Kidney tubule cell (primary cell): ENCODE results near the gene TSPAN14.

ENCODE experiments used
- DNase-seq: peaks from one replicate; pipeline ENCODE4 v3.0.0-alpha.2; 2018; ENCODE audit warnings: low spot score

The TSPAN14 gene

DNA sequence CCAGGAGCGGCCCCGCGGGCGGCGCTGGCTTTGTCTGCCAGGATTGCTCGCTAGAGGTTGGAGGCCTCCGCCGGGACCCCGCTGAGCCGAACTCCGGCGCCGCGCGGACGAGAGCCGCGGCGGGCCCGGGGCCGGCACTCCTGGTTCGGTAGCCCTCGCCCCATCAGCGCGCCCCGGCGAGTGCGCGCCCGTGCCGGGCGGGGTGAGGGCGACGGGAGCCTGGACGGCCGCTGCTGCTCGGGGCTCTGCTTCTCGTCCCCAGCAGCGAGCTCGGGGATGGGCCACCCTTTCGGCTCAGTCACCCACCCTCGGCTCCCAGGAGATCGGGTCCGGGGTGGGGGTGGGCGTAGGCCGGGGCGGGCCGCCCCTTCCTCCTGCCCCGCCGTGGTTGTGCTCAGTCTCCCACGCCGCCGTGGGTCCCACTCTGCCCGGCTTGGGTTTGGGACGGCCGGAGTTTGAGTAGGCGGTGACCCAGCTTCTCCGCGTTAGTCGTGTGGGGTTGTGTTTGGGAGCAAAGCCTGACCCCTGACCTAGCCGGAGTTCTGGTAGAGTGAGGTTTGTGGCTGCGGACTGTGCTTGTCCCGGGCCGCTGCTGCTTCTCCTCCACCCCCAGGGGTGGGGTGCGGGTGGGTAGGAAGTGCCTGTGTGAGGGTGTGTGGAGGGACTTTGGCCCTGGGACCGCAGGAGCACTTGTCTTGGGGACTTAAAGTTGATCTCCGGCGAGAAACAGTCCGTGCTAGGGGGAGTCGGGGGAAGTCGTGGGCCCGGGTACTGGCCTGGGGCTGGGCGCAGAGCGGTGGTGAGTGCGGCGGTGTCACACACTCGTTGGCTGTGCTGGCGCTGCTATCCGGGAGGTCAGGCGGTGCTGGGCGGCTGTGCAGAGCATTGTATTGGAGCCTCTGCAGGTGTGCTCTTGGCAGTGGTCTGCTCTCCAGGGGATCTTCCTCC lies 677 bp downstream of the TSPAN14 start:
- peak; percentile 51 for DNase-seq

DNA sequence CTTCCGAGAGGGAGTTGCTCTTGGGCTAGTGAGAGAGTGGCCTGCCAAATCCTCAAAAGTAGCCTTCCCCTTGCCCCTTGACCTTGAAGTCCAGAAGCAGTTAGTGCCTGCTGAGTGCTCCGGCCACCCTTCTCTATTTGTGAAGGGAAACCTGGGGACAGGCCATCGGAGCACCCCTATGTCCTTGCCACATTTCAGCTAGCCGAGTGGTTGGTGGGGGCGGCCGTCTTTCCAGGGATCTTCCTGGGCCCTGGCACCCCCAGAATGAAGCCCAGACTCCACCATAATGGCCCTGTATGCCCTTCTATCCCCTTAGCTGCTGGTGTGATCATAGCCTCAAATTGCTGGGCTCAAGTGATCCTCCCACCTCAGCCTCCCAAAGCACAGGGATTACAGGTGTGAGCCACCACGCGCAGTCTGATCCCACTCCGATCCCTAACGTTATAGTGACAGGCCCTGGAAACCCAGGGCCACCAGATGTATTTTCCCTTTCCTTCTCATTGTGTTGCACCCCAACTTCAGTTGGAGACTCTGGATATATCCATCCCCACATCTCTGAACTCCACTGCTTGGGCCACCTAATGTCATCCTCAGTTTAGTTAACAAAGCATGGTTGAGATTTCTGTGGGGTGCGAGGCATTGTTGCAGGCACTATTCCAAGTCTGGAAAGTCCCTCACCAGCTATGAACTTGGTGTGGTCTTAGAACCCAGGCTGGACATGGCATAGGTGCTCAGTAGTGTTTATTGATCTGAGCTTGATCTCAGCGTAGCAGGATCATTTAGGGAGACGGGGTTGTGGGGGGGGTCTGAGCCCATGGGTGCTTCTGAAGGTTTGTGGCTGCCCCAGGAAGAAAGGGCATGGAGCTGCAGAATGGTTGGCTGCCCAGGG lies 1.6 kb downstream of the TSPAN14 start:
- DNase-seq = no peak

DNA sequence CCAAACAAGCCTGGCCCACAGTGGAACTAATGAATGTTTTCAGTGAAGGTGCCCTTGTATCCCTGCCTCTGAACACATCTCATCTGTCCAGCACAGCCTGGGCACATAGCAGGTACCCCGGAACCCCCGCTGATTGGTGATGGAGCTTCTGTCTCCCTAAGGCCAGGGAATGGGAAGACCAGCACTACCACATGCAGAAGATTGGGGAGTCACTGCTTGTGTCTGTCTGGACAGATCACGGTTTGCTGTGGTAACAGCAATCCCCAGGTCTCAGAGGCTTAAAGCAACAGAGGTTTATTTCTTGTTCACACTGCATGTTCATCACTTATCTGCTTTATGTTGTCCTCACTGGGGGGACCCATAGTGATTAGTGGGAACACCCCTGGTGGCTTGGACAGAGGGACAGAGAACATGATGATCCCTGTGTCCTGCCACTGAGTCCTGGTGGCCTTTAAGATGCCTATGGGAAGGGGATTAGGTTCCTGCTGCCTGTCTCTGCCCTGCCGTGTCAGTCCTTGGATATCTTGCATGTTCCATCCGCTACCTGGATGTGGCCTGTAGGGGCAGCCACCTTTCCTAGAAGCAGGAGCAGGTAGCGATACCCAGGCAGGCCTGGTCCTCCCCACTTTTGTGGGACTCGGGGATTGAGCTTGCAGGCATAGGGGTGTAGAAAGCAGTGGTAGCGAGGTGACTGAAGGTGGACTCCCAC lies 3.6 kb downstream of the TSPAN14 start:
- DNase-seq = no peak

DNA sequence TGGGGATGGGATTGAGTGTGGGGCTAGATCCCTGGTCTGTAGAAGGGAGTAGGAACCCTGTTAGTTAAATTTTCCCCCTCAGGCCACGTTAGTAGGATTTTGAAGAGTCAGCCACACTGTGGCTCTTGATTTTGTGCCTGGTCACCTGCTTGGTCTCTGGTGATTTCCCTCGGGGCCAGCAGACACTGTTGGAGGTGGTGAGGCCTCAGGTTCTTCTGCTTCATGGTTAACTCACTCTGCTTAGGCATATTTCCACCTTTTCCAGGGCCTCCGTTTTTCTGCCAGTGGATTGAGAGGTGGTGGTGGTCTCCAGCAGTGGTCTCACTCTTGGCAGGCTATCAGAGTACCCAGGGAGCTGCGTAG lies 4.1 kb downstream of the TSPAN14 start:
- DNase-seq = no peak

DNA sequence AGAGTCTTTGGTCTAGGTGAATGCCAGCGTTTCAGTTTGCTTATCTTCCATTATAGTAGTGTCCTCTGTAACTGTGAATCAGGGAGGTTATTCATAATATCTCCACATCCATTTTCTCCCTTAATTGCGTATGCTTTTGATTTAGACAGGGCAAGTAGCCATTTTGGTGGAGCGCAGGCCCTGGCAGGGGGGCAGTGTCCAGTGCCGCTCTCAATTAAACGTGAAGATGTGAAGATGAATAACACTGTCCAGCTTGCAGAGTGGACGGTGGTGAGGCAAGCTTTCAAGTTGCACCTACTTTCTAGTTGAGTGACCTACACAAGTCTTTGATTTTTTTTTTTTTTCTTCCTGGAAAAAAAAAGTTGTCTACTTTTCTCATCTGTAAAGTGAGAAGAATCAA lies 4.5 kb downstream of the TSPAN14 start:
- DNase-seq = no peak

DNA sequence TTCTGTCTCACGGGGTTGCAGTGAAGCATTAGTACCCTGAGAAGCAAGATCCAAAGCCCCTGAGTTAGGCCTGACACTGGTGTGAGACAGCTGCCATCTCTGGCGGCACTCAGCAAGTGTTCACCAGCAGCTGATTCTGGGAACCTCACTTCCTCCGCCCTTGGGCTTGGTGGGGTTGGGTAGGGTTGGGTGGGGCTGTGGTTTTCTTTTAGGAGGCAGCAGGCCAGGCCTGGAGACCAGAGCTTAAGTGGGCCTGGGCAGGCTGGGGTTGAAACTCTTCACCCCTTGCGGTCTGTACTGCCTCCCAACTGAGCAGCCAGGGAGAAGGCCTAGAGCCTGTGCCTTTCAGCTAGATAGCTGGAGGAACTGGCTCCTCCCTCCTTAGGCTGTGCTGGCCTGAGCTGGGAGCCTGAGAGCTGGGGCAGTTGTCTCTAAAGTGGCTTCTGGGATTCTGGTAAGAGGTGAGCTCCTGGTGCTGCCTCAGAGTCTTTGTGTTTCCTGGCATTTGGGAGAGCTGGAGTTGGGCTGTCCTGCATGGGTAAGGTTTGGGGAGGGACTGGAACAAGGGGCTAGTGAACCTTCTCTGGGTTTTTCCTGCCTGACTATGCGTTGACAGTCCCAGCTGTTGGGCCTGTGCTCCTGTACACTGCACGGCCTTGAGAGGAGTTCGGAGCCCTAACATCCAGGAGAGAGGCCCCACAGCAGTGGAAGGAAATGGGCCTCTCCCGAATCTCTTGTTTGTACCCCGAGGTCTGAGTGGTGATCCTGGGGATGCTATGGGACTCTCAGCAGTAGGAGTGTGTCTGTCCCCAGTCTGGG lies 5.1 kb downstream of the TSPAN14 start:
- DNase-seq = peak; percentile 61

DNA sequence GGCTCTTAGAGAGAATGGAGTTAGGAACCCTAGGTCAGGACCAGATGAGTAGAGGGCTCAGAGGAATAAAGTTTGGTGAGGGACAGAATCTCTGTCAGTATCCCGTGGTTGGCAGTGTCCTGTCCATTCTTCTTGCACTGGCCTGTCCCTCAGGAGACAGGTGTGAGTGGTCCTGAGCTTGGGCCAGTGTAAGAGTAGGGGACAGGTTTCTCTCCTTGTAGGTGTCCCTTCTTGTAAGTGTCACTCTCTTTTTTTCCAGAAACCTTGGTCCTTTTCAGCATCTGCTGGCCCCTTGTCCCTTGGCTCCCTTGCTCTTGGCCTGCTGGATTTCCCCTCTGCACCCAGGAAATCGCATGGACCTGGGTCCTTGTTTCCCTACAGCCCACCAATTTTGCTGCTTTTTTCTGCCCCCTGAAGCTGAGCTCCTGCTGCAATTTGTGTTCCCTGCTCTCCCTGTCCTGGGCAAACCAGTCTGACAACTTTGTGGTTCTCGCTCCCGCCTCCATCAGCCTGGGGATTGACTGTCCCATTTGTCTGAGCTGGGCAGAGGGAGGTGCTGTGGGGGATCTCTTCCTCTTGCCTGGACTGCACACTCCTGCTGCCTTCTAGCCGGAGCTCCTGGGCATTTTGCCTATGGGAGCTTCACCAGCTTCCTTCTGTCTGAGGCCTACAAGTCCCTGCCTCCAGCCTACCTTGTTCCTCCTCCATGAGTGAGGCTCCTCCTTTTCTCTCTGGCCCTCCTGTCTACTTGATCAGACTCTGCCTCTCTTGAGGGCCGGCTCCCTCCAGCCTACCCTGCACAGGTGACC lies 6.5 kb downstream of the TSPAN14 start:
- DNase-seq = peak; percentile 88

DNA sequence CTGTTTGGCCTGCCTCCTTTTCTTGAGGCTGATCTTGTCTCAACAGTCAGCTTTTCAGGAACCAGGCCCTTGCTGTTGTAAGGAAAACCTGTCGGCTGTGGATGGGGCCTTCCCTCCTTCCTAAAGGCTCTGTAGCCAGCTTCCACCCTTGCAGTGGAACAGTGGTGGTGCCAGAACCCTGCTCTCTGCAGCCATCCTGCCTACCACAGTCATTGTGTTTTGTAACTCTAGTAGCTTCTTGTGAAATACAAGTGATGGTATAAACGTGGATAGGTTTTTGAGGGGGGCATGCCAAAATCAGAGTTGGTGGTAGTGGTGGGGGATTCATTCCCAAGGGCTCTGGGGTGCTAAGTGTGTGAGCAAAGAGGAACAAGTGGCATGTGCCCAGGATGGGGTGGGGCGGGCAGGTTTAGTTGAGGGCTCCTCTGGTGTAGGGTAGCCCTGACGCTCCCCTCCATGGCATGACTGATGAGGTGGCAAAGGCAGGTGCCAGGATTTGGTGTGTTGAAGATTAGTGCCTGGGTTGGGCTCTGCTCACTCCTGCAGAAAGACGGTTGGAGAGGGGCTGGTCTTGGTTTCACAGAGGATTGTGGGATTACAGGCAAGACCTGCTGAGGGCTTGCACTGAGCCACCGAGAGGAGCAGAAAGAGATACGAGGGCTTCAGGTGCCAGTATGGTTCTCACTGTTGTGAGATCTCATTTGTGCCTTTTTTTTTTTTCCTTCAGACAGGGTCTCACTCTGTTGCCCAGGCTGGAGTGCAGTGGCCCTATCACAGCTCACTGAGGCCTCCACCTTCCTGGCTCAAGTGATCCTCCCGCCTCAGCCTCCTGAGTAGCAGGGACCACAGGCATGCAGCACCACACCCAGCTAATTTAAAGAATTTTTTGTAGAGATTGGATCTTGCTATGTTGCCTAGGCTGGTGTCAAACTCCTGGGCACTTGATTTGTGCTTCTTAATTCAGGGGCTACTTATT lies 7.4 kb downstream of the TSPAN14 start:
- DNase-seq = no peak

DNA sequence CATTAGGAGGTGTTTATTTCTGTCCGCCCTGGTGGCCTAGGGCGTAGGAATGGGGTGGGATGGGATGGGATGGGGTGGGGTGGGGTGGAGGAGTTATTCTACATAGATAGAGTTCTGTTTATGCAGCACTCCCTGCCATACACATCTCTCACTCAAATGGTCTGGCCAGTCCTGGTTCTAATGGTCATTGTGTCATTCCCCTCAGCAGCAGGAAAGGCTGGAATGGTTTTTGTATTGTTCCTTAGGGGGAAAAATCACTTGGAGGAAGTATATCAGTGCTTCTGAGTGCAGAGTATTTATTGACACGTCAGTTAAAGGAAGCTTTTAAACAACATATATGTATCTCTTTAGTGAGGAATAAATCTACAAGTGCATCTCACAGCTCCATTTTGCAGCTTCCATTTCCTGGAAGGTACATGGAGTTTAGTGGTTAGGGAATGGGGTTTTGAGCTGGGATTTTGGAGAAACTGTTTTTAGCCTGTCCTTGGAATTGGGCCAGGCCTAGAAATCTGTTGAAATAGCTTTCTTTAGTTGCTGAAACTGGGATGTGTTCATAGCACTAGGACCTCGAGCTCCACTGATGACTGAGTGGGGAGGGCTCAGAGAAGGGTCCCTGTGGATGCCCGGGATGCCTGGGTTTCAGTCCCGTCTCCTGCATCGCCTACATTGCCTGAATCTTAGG lies 8.3 kb downstream of the TSPAN14 start:
- no peak for DNase-seq

DNA sequence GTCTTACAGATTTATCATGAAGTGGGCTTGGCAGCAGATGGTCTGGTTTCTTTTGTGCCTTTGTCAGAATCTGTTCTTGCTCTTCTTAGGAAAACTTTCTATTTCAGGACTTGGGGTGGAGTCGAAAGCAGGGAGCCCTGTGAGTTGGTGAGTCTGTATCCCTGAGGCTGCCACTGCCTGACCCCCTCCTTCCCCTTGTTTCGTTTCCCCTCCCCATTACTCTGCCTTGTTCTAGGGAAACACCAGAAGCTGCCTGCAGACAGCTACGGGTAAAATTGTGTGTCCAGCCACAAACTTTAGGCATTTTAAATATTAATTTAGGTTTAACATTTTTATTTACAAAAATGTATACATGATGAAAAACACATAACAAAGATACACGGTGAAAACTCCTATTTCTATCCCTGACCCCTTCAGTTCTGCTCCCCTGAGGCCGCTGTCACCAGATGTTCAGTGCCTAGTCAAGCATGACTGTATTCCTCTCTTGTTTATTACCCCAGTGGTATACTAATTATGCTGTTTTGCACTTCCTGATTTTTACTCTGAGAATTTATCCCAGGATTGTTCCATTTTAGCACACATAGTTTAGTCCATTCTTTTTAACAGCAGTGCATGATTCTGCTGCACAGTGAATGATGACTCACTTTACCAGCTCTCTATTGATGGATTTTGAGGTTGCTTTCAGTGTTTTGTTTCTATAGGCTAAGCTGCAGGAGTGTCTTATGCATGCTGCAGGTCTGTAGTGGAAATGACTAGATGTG lies 9.1 kb downstream of the TSPAN14 start:
- DNase-seq = peak; percentile 50

DNA sequence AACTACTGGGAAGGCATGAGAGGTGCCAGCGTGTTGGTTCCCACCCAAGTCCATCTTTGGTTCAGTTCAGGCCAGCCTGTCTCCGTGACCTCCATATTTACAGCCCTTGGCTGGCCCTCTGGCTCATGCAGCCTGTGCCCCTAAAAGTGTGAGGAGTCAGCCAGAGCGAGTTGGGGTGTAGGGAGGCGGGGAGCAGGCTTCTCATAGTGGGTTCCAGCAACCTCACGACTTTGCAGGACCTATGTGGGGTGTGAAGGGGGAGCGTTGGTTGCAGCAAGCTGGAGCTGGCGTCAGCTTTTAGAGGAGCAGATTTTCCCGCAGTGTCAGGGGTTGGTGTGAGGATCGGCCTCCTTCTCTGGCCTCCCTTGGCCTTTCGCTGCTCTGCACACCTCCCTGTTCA lies 9.8 kb downstream of the TSPAN14 start:
- no peak for DNase-seq

DNA sequence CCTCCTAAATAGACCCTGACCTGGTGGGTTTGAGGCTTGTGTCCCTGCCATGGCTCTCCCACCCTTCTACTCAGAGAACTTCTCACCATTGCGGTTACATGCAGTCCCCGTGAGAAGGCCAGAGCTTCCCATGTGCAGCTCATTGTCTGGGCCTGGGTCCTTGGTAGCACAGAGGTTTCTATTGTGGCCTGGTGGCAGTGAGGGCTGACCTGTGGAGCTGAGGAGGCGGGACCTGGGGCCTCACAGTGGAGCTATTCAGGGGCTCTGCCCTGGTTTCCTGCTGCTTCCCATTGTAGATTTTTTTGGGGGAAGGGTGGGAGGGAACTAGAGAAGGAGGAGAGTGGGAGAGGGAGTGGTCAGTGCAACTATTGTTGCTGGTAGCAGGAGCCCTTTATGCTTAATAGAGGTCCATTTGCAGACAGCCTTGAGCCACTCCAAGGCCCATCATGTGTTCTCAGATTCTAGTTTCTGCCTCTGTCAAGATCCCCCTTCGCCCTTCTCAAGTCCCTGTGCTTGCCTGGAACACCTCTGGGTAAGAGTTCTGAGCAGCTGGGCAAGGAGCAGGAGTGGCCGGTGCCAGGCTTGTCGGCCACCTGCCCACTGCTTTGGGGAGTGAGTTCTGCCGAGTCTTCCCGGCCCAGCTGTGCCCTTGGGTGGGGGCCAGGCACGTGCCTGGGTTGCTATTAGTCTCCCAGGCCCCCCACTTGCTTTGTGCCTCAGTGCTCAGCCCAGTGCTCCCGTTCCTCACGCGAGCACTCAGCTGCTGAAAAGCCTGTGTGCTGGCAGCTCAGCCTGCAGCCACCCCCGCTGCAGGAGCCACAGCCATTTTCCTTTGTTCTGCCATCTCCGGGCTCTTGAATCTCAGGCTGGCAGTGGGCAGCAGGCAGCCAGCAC lies 10.7 kb downstream of the TSPAN14 start:
- peak; percentile 51 for DNase-seq

DNA sequence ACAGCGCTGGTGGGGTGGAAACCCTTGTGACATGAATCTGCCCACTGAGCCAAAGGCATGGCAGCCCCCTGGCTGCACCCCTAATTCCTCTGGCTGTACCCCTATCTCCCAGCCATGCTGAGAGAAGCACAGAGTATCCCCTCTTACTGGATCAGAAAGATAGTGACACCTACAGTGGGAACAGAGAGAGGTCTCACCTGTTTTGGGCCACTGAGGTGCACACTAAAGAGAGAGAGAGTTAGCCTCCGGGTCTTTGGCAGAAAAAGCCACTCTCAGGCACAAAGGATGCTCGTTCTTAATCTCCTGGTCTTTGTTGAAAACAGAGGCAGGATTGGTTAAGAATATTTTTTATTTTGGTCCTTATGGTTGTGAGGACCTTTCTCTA lies 11.3 kb downstream of the TSPAN14 start:
- DNase-seq = no peak

DNA sequence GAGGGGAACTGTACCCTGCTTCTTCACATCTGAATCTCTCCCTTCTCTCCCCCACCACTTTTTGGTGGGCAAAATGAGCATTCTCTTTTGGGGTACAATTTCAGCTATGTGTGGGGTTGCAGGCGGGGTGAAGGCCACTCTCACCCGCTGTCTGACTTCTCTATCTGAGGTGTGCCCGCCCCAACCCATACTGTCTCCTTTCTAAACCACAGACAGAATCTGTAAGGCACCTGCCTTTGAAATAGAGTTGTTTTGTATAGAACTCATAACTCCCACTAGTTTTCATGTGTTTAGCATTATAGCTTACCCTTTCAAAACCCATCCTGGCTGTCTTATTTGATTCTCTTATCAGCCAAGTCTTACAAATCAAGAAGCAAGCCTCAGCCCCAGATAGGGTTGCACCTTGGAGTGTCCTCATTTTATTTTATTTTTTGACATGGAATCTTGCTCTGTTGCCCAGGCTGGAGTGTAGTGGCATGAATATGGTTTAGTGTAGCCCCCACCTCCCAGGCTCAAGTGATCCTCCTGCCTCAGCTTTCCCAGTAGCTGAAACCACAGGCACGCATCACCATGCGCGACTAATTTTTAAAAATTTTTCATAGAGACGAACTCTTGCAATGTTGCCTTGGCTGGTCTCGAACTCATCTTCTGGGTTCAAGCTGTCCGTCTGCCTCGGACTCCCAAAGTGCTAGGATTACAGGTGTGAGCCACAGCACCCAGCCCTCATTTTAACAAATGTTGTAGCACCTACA lies 11.9 kb downstream of the TSPAN14 start:
- DNase-seq = peak; percentile 44

DNA sequence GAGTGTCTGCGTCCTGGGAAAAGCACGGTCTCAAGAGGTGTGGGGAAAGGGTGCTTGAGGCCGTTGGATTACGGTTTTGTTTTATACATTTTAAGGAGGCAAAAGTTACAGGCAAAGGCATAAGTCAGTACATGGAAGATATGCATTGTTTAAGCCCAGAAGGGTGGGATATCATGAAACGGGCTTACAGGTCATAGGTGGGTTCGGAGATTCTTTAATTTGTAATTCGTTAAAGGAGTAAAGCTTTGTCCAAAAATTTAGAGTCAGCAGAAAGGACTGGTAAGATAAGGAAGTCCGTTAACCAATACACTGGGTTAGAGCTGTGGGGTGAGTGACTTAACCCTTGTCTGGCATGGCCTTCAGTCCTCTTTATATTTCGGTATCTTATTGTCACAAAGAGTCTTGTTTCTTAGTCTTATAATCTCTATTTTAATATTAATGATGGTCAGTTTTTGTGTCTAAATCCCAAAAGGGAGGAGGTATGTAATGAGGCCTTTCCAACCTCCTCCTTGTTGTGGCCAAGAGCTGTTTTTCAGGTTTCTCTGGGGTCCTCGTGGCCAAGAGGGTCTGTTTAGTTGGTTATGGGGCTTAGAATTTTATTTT lies 12.7 kb downstream of the TSPAN14 start:
- no peak for DNase-seq

DNA sequence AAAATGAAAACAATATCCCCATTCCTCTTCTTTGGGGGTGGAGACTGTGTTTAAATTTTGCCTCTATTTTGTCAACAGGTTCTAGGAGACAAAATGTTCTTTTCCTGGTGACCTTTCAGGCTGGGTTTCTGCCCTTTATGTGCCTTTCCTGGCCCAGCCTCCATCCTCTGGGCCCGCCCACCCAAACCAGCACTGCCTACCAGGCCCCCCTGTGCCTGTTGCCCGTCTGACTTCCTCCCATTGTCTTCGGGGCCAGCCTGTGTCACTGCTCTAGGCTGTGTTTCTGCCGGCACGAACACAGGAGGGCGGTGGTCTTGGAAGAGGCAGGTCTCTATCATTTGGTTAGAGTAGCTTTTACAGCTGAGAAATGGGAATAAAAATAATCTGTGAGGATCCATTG lies 13.9 kb downstream of the TSPAN14 start:
- DNase-seq = no peak
